Tibial artery (tissue), 4 donors: ENCODE results near the gene STING1.
A peak's percentile ranks its signal among the peaks of the same experiment; 100 is the strongest.
"Not testable (repeated sequence)": the region's sequence is repeated elsewhere in the genome, so short reads cannot be mapped to it uniquely, and the experiment has no call there.

Experiments
- DNase-seq, 2 donors: peaks; one replicate each; pipeline ENCODE4 v3.0.0-alpha.2; 2019
- H3K27ac ChIP-seq, 2 donors: fragments of 200-600 bp; sonication (generic) in 1 of 2; 1 replicate in 1 of 2; 2 replicates in 1 of 2; pipeline ENCODE4 v1.5.1; 2018 to 2019; ENCODE audit warnings: mild to moderate bottlenecking in 1 of 2
- H3K27me3 ChIP-seq, 2 donors: fragments of 200-600 bp; sonication (generic) in 1 of 2; one replicate each; pipeline versions ENCODE4 v1.5.1 to v1.6.0; 2016 to 2019
- H3K36me3 ChIP-seq, 3 donors: fragments of 200-600 bp; sonication (generic) in 2 of 3; one replicate each; pipeline ENCODE4 v1.5.1; 2016 to 2019; ENCODE audit warnings: mild to moderate bottlenecking in 2 of 3
- H3K4me1 ChIP-seq, 4 donors: fragments of 200-600 bp; sonication (generic) in 2 of 4; 1 replicate in 3 of 4; 2 replicates in 1 of 4; pipeline ENCODE4 v1.5.1; 2016 to 2019
- H3K4me3 ChIP-seq, 2 donors: fragments of 200-600 bp; sonication (generic) in 1 of 2; 1 replicate in 1 of 2; 2 replicates in 1 of 2; pipeline ENCODE4 v1.5.1; 2018 to 2019; ENCODE audit warnings: mild to moderate bottlenecking in 2 of 2
- H3K9me3 ChIP-seq, 3 donors: fragments of 200-600 bp; sonication (generic) in 1 of 3; one replicate each; pipeline ENCODE4 v1.5.1; 2016 to 2019
- intact Hi-C: fragments of 100-400 bp; cut with DNase I; formaldehyde crosslinking; loops from one replicate; pipeline ENCODE4 v1.15.0; 2023; ENCODE audit warnings: low total_unique reads
- TF ChIP-seq, protein P1 (sequence below), 2 experiments: fragments of 200-600 bp in 1 of 2; fragments of 450-650 bp in 1 of 2; IDR thresholded peaks; one replicate each; pipeline ENCODE4 v1.5.1; 2017 to 2019; ENCODE audit warnings: antibody characterized with exemption in 2 of 2, mild to moderate bottlenecking in 1 of 2, moderate library complexity in 1 of 2

Gene STING1

GRCh38 chr5:139486201-139486600 lies 3.6 kb upstream of the STING1 start:
- Histone ChIP-seq H3K27ac (no peak overlapping the region), H3K4me1 (peaks cover 0 to 26% (median 20%) of the 10 kb centered on the region in 4 donors), H3K36me3 (no peaks in the 10 kb centered on the region), H3K4me3 (no peak overlapping the region), H3K27me3 (no peaks in the 10 kb centered on the region), H3K9me3 (no peaks in the 10 kb centered on the region)
- DNase-seq: no peak
- intact Hi-C loops: no loop called here
- TF ChIP-seq, protein P1, sequence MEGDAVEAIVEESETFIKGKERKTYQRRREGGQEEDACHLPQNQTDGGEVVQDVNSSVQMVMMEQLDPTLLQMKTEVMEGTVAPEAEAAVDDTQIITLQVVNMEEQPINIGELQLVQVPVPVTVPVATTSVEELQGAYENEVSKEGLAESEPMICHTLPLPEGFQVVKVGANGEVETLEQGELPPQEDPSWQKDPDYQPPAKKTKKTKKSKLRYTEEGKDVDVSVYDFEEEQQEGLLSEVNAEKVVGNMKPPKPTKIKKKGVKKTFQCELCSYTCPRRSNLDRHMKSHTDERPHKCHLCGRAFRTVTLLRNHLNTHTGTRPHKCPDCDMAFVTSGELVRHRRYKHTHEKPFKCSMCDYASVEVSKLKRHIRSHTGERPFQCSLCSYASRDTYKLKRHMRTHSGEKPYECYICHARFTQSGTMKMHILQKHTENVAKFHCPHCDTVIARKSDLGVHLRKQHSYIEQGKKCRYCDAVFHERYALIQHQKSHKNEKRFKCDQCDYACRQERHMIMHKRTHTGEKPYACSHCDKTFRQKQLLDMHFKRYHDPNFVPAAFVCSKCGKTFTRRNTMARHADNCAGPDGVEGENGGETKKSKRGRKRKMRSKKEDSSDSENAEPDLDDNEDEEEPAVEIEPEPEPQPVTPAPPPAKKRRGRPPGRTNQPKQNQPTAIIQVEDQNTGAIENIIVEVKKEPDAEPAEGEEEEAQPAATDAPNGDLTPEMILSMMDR (IDR thresholded peaks at IDR 0.05): no peak

DNA sequence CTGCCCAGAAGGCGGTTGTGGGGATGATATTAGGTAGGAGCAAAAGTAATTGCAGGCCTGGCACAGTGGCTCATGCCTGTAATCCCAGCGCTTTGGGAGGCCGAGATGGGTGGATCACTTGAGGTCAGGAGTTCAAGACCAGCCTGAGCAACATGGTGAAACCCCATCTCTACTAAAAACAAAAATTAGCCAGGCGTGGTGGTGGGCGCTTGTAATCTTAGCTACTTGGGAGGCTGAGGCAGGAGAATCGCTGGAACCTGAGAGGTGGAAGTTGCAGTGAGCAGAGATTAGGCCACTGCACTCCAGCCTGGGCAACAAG lies 291 bp upstream of the STING1 start:
- DNase-seq, intact Hi-C loops, H3K27me3 ChIP-seq, H3K9me3 ChIP-seq: not testable (repeated sequence)
- Histone ChIP-seq H3K4me3 (peak overlapping the region; percentile 54 to 67), H3K4me1 (peaks cover 0 to 50% (median 31%) of the 10 kb centered on the region in 4 donors), H3K36me3 (peaks cover 0 to 16% (median 15%) of the 10 kb centered on the region in 3 donors), H3K27ac (peak overlapping the region; percentile 91 to 94)

DNA sequence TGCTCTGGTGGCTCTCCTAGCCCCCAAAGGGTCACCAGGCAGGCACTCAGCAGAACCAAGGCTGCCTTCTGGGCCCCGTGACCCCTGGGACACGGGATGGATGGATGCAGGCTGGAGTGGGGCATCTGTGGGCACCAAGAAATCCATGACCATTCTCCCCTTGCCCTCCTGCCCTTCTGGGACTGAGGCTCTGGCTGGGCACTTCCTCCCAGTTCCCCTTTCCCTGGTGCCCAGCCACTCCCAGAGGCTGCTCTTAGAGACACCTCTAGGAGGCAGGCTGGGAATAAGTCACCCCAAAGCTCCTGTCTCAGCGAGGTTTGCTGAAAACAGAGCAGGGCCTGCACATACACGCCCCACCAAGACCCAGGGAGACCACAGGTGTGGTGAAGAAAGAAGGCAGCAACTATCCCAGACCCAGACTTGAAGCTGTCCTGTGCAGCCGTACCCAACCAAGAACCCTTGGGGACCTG lies 943 bp downstream of the STING1 start:
- DNase-seq: peak; percentile 46 to 73
- Histone ChIP-seq H3K27me3 (no peaks in the 10 kb centered on the region), H3K9me3 (no peaks in the 10 kb centered on the region), H3K36me3 (peaks cover 0 to 28% (median 28%) of the 10 kb centered on the region in 3 donors), H3K27ac (peak overlapping the region; percentile 91 to 94), H3K4me1 (peaks cover 0 to 50% (median 31%) of the 10 kb centered on the region in 4 donors), H3K4me3 (peak overlapping the region; percentile 54 to 67)
- intact Hi-C loops: no loop called here
- TF ChIP-seq, protein P1 (IDR thresholded peaks at IDR 0.05): peak; percentile 22 to 25

GRCh38 chr5:139481122-139481533 lies 1.4 kb downstream of the STING1 start:
- DNase-seq: peak; percentile 56 to 79
- Histone ChIP-seq H3K4me3 (peak overlapping the region; percentile 54 to 67), H3K36me3 (peaks cover 0 to 33% (median 32%) of the 10 kb centered on the region in 3 donors), H3K27ac (peak overlapping the region; percentile 91 to 94), H3K4me1 (peaks cover 0 to 50% (median 31%) of the 10 kb centered on the region in 4 donors), H3K9me3 (no peaks in the 10 kb centered on the region), H3K27me3 (no peaks in the 10 kb centered on the region)
- intact Hi-C loops: no loop called here
- TF ChIP-seq, protein P1 (IDR thresholded peaks at IDR 0.05): no peak

DNA sequence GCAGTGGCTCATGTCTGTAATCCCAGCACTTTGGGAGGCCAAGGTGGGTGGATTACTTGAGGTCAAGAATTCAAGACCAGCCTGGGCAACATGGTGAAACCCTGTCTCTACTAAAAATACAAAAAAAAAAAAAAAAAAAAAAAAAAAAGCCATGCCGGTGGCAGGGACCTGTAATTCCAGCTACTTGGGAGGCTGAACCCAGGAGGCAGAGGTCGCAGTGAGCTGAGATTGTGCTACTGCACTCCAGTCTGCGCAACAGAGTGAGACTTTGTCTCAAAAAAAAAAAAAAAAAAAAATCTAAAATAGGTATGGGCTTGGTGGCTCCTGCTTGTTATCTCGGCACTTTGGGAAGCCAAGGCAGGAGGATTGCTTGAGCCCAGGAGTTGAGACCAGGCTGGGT lies 2.8 kb downstream of the STING1 start:
- DNase-seq, H3K27me3 ChIP-seq, H3K4me3 ChIP-seq, intact Hi-C loops, H3K9me3 ChIP-seq: not testable (repeated sequence)
- H3K4me1 ChIP-seq: peaks cover 0 to 45% (median 28%) of the 10 kb centered on the region in 4 donors
- H3K27ac ChIP-seq: peak overlapping the region in 1 of 2 donors; percentile 91
- peaks cover 0 to 47% (median 46%) of the 10 kb centered on the region in 3 donors for H3K36me3 ChIP-seq

- H3K4me3 ChIP-seq, H3K27me3 ChIP-seq, intact Hi-C loops, H3K9me3 ChIP-seq, DNase-seq: not testable (repeated sequence)
- Histone ChIP-seq H3K36me3 (peaks cover 0 to 47% (median 46%) of the 10 kb centered on the region in 3 donors), H3K4me1 (peaks cover 0 to 44% (median 24%) of the 10 kb centered on the region in 4 donors), H3K27ac (peak overlapping the region; percentile 0 to 39)
These were observed 3.7 kb downstream of the STING1 start for GRCh38 chr5:139478657-139479423.

- Histone ChIP-seq H3K27me3 (no peaks in the 10 kb centered on the region), H3K36me3 (peaks cover 0 to 47% (median 46%) of the 10 kb centered on the region in 3 donors), H3K27ac (no peak overlapping the region), H3K4me3 (no peak overlapping the region), H3K9me3 (no peaks in the 10 kb centered on the region), H3K4me1 (peaks cover 0 to 22% (median 9%) of the 10 kb centered on the region in 4 donors)
- TF ChIP-seq, protein P1 (IDR thresholded peaks at IDR 0.05): no peak
- intact Hi-C loops: no loop called here
- DNase-seq: no peak
These were observed 6.5 kb downstream of the STING1 start for GRCh38 chr5:139475865-139476617.
